GM11168 (cell line): Measurements from ENCODE around the gene VILL.
"Not testable (repeated sequence)": the region's sequence is repeated elsewhere in the genome, so short reads cannot be mapped to it uniquely, and the experiment has no call there.

Experiments used
- in situ Hi-C: fragments of 300-500 bp; cut with MboI; formaldehyde crosslinking; loops from one replicate; pipeline ENCODE4 v1.12.0; 2022; ENCODE audit warnings: low sequenced_read_pairs; ENCODE audit not compliant: unreplicated experiment

The VILL gene

DNA sequence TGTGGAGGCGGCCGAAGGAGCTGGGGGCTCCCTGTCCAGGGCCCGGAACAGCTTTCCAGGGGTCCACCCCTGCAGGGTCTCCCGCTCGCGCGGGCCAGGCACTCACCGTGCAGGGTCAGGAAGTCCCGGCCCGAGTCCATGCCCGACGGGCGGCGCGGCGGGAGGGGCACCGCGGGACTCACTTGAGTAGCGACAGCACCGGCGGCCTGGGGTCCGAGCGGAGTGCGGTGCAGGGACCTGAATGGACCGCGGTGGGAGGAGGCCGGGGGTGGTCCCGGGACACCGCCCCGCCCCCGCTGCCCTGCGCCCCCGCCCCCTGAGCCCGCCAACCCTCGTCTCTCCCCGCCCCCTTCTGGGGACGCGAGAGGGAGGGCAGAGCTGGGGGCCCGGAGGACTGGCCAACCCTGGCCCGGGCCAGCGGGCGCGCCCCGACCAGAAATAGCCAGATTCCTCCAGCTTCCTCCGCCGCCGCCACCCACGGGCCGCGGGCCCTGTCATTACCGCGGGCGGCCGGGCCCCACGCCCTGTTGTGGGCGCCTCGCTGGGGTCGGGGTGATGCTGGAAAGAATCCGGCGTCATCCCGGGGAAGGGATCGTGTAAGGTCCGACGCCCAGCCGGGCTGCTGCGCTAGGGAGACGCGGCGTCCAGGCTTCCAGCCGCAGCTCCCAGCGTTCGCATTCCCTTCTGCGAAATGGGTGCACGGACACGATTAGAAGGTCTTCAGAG is 39.0 kb downstream of the VILL start, which contains the start of gene PLCD1:
Gene PLCD1 (minus strand): TSS at position 243 of the 726 bp plus-strand sequence. CDS start 103 bp downstream, at position 140.
- in situ Hi-C loops, result no loop called here

- in situ Hi-C loops, result no loop called here
Observed at GRCh38 chr3:38030126-38031021, 39.8 kb downstream of the VILL start.

- in situ Hi-C loops, result no loop called here
Observed at GRCh38 chr3:38031022-38031994, 40.7 kb downstream of the VILL start.

- in situ Hi-C loops, result no loop called here
Observed at GRCh38 chr3:38032328-38032865, 41.8 kb downstream of the VILL start.

DNA sequence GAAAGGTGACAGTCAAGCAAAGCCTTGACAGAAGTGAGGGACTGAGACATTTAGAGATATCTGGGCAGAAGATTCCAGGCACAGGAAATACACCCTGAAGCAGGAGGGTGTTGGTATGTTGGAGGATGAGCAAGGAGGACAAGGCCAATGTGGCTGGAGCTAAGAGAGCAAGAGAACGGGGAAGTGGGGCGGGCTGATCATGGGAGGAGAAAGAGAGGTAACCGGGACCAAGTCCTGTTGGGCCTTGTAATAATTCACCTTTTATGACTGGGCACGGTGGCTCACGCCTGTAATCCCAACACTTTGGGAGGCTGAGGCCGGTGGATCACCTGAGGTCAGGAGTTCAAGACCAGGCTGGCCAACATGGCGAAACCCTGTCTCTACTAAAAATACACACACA is 43.0 kb downstream of the VILL start:
- in situ Hi-C loops, result not testable (repeated sequence)

GRCh38 chr3:38034335-38034734 is 43.7 kb downstream of the VILL start:
- in situ Hi-C loops, result not testable (repeated sequence)

DNA sequence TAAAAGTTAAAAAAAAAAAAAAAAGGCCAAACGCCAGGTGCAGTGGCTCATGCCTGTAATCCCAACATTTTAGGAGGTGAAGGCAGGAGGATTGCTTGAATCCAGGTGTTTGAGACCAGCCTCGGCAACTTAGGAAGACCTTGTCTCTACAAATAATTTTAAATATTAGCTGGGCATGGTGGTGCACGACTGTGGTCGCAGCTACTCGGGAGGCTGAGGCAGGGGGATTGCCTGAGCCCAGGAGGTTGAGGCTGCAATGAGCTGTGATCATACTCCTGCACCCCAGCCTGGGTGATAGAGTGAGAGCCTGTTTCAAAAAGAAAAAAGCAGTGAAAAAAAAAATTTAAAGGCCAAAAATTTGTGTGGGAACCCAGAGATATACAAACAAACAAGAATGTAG is 45.7 kb downstream of the VILL start:
- in situ Hi-C loops, result no loop called here

DNA sequence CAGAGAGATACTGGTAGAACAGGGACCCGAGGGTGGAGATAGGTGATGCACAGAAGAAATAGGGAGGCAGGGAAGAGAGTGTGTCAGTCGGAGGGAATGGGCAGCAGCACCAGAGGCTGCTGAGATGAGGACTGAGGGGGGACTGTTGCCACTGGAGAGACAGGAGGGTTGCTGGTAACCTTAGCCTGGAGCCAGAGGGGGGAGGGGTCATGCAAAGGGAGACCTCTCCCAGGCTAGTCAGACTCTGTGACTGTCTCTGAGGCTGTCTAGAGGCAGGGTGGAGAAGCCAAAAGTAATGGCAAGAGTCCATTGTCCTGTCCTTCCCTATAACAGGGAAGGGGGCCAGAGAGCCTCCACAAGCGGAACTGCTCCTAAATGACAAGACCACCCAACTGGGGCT is 46.3 kb downstream of the VILL start:
- in situ Hi-C loops, result no loop called here

DNA sequence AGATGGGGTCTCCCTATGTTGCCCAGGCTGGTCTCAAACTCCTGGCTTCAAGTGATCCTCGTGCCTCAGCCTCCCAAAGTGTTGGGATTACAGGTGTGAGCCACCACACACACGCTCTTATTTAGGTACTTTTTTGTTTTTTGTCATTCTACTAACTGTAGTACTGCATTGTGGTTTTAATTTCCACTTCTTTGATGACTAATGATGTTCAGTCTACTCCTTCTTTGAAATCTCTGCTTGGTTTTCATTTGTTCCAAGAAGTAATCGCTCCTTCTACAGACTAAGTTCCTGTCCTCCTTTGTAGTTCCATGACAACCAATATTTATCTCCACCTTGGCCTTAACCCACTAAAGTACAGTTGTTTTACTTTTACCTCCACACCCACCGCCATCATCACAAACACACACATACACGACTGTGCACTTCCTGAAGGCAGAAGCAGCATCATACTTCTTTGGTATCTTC is 47.9 kb downstream of the VILL start:
- in situ Hi-C loops, result no loop called here

DNA sequence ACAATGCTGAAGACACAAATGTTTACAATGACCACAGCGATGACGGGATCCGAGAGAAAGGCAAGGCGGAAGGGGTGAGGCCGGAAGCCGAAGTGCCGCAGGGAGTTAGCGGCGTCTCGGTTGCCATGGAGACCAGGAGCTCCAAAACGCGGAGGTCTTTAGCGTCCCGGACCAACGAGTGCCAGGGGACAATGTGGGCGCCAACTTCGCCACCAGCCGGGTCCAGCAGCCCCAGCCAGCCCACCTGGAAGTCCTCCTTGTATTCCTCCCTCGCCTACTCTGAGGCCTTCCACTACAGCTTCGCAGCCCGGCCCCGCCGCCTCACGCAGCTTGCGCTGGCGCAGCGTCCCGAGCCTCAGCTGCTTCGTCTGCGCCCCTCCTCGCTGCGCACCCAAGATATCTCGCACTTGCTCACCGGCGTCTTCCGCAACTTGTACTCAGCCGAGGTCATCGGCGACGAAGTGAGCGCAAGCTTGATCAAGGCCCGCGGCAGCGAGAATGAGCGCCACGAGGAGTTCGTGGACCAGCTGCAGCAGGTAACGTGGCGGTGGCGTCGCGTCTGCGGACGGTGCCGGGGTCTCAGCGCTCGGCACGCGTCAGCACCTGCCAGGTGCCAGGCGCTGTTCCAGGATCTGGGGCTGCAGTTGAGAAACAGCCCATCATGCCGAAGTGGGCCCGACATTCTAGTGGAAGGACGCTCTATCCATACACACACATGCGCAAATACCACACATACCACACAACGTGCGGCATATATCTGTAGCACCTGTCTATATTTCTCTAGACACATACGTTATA is 48.7 kb downstream of the VILL start, which contains the start of gene DLEC1:
Gene DLEC1 (plus strand): TSS at position 108 of the 798 bp plus-strand sequence. CDS start 18 bp downstream, at position 126.
- in situ Hi-C loops, result no loop called here

GRCh38 chr3:38039899-38040261 is 49.3 kb downstream of the VILL start:
- in situ Hi-C loops, result no loop called here

DNA sequence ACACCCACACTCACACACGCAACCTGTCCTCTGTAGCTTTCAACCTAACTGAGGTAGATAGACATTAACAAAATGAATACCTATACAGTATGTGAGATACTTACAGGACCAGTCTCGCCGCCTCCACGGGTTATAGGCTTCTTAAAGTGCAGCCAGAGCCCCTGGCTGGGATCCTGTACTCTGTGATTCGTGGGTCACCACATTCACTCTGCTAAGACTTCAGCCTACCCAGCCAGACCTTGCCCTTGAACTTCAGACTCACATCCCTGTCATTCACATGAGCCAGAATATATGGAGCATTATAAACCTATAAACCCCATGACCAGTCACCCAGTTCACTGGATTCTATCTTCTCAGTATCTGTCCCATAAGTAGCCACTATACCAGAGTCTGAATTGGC is 49.8 kb downstream of the VILL start:
- in situ Hi-C loops, result no loop called here

DNA sequence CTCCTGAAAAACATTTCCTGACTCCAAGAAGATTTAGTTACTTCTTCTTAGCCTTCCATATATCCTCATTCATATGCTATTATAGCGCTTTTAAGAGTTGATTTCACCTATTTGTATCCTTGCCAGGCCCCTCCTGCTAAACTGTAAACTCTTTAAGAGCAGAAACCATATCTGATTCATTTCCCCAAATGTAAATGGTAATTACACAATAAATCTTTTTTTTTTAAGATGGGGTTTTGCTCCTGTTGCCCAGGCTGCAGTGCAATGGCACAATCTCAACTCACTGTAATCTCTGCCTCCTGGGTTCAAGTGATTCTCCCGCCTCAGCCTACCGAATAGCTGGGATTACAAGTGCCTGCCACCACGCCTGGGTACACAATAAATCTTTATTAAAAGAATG is 52.9 kb downstream of the VILL start:
- in situ Hi-C loops, result no loop called here

- in situ Hi-C loops, result no loop called here
Observed at GRCh38 chr3:38046027-38046426, 55.4 kb downstream of the VILL start.

GRCh38 chr3:38046821-38047220 is 56.2 kb downstream of the VILL start:
- in situ Hi-C loops, result no loop called here

DNA sequence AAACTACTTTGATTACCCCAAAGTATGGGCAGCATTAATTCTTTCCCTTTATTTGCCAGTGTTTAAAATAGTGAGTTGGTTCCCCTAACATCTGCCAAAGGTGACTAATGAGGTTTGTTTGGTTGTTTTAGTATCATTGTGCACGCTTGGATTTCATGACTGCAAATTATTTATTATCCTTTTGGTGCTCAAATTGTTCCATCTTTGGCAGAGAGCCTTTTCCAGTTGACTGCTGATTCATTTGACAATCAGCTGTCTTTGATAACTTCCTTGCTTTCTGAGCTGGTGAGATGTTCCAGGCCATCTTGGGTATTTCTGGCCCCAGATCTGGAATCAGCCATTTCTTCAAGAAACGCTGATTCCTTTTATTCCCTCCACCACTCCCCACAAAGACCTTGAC is 57.3 kb downstream of the VILL start:
- in situ Hi-C loops, result no loop called here

GRCh38 chr3:38049358-38050126 is 59.0 kb downstream of the VILL start:
- in situ Hi-C loops, result no loop called here

DNA sequence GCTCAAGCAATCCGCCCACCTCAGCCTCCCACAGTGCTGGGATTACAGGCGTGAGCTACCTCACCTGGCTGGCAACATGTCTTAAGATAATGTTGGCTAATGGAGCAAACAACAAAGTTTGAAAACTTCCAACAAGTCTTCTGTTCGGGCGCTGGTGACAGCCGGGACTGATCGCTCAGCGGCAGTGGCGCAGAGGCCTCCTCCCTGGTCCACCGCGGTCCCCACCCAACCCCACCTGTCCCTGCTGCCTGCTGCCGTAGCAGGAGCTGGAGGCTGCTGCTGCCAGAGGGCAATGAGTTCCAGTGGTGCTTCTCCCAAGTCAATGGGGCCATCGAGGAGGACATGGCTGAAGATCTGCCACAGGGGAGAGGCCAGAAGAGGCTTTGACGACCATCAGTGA is 60.5 kb downstream of the VILL start:
- in situ Hi-C loops, result no loop called here
